GM19372 (cell line): Measurements from ENCODE around the gene ARL4D.
"Not testable (repeated sequence)": the region's sequence is repeated elsewhere in the genome, so short reads cannot be mapped to it uniquely, and the experiment has no call there.

Source experiments
- ATAC-seq: cut with Tn5 transposase; IDR thresholded peaks from one replicate; pipeline ENCODE4 v1.9.1; 2021; ENCODE audit warnings: mild to moderate bottlenecking, low read depth, moderate library complexity; ENCODE audit not compliant: unreplicated experiment

ARL4D gene, protein sequence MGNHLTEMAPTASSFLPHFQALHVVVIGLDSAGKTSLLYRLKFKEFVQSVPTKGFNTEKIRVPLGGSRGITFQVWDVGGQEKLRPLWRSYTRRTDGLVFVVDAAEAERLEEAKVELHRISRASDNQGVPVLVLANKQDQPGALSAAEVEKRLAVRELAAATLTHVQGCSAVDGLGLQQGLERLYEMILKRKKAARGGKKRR

DNA sequence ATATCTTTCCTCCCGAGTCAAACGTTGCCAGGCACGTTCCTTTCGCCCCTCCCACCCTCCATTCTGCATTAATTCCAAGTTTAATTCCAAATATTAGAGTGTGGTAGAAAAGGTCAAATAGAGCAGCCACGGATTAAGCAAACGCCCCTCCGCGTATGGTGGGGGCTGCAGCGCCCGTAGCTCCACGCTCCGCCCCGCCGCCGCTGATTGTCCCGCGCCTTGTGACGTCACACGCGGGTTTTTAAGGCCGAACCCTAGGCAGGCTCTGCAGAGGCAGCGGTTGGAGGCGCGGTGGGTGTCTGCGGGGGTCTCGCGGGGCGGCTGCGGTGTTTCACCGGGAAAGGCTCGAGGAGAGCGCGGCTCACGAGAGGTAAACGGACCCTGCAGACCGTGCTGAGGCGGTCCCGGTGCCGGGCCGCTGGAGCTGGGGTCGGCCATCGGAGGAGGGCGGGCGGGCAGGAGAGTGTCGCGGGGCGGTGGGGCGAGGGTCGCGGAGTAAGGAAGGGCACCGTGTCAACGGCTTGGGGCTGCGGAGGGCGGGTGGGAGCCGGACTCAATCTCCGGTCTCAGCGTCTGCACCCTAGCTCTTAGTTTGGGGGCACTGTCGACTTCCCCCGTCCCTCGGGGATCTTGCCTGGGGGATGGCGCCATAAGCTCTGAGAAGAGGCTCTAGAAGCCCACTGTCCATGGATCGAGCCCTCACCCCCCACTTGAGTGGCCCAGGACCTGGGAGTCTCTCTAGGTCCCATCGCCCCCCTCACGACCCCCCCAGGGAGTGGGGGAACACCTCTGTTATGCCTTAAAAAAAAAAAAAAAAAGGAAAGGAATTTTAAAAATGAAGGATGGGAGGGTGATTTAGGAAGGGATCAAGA, at the start of gene ARL4D:
Gene ARL4D (plus strand): TSS at position 270 of the 872 bp plus-strand sequence. CDS start 740 bp downstream, outside the sequence.
- no peak for ATAC-seq

DNA sequence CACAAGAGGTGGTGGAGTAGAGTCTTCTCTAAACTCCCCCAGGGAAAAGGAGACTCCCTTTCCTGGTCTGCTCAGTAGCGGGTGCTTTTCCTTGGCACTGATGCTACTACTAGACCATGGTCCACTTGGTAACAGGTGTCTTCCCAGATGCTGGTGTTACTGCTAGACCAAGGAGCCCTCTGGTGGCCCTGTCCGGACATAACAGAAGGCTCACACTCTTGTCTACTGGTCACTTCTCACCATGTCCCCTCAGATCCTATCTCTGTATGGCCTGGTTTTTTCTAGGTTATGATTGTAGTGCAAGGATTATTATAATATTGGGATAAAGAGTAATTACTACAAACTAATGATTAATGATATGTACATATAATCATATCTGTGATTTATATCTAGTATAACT, 49.7 kb upstream of the ARL4D start:
- no peak for ATAC-seq

DNA sequence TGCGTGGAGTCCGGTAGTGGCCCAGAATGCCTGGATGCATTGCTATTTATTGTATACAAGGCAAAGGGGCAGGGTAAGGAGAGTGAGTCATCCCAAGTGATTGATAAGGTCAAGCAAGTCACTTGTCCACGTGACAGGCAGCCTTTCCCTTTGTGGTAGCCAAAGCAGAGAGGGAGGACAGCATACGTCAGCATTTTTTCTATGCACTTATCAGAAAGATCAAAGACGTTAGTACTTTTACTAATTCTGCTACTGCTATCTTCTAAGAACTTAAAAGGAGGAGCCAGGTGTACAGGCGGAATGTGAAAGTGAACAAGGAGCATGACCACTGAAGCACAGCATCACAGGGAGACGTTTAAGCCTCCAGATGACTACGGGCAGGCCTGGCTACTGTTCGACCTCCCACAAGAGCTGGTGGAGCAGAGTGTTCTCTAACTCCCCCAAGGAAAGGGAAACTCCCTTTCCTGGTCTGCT, 47.9 kb upstream of the ARL4D start:
- no peak for ATAC-seq

DNA sequence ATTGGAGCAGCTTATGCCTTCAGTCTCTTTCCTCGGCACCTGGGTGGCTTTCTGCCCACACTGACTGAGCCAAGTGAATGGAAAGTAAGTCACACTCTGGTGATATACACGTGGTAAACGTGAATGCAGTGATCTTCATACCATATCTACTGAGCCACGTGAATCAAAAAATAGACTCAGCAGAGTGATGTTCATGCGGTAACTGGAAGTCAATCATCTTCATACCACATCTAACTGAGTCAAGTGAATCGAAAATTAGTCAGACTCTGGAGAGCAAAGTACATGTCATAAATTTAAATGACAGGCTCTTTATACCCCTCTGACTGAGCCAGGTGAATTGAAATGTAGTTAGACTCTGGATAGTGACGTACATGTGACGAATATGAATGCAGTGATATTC, 47.1 kb upstream of the ARL4D start:
- ATAC-seq, result no peak

DNA sequence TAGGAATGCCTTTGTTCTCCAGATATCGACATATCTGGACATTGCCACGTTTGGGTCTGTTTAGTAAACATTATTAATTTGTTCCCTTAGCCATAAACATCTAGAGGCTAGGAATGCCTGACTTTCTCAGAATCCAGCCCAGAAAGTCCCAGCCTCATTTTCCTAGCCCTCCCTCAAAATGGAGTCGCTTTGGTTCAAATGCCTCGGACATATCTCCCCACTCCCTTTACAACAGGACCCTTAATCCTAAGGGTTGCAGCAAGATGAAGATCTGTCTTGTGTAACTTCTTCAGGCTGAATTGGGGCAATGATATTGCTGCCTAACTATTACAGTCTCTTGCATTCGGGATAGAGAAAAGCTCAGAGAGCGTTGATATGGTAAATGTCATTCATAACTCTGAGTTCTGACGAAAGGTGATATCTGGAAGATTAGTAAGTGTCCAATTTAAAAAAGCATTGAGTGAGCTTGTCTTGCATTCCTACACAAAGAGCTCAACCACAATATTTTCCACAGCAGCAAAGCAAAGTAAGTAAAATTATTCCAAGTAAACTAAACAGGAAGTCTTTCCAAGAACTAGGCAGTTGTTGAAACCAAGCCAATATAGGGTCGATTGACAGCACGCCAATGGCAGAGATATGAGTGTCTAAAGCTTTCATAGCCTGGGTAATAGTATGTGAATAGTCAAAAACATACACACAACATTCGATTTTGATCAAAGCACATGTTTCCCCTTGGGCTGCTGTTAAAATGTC, 46.0 kb upstream of the ARL4D start:
- ATAC-seq, result no peak

DNA sequence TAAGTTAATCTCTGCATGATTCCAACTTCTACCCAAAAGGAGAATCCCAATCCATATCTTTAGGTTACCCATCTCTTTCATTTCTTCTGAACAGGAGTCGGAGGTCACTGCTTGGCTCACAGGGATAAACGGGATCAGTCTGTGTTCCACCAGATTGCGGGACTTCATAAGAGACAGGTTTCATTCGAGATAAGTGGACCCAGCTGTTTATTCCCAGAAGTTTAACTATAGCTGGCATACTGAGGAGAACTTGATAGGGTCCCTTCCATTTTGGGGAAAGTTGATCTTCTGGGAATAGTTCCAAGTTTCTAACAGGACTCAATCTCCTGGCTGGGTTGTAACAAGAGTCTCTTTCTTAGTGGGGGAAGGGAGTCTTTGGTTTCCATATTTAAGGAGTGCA, 45.4 kb upstream of the ARL4D start:
- no peak for ATAC-seq

DNA sequence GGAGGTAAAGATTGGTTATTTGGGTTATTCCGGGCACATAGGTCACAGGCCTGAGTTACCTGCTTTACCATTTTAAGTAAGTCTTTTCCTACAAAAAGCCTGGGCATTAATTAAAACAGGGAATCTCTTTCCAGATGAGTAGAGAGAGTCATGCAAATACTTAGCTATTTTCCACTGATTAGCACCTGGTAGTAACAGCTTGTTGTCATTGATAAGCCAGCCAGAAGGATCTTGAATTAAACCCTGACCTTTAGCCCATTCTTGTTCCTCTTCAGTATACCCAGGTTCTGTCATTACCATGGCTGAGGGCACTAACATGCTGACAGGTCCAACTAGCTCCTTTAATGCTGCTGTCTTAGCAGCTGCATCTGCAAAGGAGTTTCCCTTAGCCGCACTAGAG, 44.4 kb upstream of the ARL4D start:
- ATAC-seq, result no peak

DNA sequence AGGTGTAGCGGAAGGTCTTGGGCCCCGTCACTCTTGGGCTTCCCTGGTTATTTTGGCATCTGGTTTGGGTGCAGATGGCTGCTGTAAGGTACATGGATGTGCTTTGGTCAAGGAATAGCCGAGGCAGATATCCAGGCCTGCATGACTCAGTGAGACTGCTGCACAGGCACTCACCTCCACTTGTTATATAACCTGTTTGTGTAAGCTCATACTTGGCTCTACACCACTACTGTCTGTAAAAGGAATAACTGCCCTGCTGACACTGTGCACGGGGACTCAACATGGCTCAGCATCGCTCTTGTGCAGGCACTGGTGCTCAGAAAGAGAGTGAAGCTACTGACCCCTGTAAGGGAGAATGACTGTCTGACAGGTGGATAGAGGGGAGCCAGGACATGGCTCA, 42.3 kb upstream of the ARL4D start:
- no peak for ATAC-seq

DNA sequence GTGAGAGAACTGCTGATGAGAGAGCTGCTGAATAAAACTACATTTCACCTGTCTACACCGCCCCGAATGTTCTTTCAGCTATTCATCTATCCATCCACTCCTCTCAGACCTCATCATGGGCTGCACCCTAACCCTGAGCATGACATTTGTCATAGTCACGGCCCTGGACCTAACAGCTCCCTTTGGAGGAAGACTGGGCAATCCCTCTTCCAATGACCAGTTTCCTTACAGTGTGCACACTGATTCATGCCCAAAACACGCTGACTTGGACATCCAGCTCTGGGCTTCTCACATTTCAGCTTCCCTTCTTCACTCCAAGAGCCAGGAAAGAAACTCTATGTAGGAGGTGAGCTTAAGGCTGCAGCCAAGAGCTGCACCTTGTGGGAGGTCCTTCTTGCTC, 41.8 kb upstream of the ARL4D start:
- ATAC-seq, result no peak

DNA sequence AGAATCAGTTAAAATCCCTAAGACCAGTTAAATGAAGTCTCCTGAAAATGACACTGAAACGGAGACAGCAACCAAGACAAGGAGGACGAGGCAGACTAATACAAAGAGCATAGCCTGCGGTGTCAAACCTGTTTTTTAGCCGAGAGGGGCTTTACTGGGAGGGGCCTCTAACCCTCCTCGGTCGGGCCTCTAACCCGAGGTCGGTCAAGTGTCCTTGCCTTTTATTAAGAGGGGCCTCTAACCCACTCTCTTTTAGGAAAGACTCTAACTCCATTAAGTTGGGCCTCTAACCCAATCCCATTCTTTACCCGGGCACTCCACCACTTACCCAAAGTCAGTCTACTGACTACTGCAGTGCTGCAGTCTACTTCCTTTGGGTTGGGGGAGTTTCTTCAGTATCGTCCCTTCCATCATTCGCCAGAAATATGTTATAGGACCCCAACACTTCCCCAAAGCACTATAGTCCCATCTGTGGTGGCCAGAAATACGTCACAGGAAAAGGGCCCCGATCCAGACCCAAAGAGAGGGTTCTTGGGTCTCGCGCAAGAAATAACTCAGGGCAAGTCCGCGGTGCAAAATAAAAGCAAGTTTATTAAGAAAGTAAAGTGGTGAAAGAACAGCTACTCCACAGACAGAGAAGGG, 39.2 kb upstream of the ARL4D start:
- ATAC-seq, result no peak

DNA sequence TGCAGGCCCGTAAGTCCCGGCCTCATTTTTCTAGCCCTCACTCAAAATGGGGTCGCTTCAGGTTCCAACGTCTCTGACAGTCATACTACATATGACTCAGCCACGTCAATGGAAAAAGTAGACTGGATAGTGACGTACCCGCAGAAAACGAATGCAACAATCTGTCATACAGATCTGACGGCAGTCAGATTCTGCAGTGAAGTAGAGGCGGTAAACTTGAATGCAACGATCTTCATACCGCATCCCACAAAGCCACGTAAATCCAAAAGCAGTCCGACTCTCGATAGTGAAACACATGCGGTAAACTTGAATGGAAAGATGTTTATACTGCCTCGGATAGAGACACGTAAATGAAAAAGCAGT, 38.4 kb upstream of the ARL4D start:
- peak; percentile 21 for ATAC-seq

DNA sequence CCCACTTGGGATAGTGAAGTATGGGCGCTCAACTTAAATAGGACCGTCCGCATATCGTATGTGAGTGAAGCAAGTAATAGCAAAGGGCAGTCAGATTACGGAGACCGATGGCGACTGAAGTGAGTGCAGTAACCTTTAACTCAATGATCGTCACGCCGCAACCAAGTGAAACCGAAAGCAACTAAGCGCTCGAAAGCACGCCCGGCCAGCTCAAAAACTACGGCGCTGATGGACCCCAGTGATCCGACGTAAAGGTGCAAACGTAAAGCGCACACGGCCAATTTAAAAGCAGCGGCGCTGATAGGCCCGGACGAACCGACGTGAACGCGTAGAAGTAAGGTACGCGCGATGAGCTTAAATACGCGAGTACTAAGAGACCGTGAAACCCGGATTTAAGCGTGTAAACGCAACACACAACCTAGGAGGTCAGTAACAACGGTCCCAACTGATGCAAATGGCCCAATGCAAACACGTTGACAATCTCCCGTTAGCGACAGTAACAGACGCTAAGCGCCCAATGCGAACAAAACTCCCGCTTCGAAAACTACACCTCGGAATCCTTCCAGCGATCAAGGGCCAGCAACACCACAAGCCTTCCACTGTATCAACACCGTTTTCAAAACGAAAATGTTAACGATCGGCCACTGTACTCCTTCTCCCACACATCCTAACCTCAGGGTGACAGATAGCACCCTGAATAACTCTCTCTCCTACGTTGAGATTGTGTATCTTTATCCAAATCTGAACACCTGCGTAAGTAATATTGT, 37.9 kb upstream of the ARL4D start:
- ATAC-seq, result peak; percentile 75

DNA sequence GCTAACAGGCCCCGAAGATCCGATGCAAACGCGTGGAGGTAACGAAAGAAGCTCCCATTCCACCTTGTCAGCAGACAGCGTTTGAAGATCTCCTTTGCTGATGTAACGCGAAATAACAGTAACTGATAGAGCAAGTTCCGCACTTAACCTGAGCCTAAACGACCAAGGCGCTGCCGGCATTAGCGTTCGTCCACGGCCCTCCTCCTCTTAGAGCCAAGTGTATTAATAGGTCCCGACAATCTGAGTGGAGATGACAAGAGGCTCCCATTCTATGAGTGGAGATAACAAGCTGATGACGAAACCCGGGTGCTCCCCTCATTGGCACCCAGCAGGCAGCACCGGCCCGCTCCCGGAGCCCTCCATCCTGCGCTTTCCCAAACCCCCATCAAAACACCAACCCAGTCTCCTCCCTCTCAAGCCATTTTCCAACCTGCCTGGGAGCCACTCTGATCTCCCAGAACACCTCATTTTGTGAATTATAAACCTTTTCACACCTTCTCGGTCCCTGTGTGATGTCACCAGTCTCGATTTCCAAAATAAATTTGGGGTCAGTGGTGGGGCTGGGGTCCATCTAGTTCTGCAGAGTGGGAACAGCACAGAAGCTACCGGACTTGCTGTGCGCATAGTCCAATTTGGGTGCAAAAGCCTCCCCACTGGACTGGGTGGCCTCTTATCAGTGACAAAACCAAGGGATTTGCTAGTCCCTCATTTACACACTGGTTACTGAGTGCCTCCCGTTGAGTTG, 35.4 kb upstream of the ARL4D start:
- no peak for ATAC-seq

DNA sequence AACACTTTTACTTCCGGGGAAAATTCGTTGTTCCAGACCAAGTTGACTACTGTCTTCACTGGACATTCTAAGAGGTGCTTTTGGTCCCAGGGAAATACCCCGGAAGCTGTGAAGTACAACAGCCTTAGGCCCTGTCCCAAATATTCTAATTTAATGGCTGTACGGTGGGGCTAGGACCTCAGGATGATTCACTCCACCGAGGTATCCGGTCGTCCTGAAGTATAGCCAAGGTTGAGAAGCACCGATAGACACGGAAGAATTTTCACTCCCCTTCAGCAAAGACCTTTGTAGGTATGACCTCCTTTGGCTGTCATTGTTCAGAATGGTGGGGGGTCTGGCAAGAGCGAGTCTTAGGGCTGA, 34.9 kb upstream of the ARL4D start:
- ATAC-seq, result no peak

DNA sequence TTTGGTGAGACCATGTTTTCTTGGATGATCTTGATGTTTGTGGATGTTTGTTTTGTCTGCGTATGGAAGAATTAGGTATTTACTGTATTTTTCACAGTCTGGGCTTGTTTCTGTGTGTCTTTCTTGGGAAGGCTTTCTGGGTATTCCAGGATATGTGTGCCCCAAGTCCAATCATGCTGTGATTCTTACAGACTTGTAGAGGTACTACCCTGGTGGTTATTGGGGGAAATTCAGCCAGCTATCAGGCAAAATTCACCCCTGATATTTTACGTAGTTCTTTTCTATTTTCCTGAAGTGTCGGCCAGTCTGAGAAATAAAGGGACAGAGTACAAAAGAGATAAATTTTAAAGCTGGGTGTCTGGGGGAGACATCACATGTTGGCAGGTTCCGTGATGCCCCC, 33.4 kb upstream of the ARL4D start:
- no peak for ATAC-seq

DNA sequence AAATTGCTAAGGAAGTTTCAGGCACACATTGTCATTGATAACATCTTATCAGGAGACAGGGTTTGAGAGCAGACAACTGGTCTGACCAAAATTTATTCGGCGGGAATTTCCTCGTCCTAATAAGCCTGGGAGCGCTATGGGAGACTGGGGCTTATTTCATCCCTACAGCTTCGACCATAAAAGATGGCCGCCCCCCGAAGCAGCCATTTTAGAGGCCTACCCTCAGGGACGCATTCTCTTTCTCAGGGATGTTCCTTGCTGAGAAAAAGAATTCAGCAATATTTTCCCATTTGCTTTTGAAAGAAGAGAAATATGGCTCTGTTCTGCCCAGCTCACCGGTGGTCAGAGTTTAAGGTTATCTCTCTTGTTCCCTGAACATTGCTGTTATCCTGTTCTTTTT, 32.9 kb upstream of the ARL4D start:
- not testable (repeated sequence) for ATAC-seq

DNA sequence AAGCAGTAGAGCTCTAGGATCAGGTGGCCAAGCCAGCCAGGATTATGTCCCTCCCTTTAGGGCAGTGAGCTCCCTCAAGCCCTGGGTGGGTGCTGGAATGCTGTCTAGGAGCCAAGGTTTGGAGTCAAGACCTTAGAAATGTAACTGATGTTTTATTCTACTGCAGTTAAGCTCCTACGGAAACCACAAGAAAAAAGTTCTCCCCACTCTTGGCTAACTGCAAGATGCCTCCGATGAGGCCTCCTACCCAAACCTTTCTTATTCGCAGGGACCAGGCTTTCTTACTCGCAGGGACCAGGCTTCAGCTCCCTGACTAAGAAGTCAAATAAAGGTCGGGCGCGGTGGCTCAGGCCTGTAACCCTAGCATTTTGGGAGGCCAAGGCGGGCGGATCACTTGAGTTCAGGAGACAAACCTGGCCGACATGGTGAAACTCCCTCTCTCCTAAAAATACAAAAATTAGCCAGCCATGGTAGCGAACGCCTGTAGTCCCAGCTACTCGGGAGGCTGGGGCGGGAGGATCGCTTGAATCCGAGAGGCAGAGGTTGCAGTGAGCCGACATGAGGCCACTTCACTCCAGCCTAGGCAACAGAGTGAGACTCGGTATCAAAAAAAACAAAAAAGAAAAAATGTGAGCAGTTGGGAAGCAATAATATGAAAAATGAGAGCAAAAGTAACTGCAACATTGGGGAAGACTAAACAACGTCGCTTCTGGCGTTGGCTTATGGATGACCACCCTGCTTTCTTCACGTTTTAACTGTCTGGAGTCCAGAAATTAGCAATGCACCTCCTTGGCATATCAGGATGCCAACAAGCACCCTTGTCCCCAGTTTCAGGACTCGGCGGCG, 31.7 kb upstream of the ARL4D start:
- peak; percentile 3 for ATAC-seq

DNA sequence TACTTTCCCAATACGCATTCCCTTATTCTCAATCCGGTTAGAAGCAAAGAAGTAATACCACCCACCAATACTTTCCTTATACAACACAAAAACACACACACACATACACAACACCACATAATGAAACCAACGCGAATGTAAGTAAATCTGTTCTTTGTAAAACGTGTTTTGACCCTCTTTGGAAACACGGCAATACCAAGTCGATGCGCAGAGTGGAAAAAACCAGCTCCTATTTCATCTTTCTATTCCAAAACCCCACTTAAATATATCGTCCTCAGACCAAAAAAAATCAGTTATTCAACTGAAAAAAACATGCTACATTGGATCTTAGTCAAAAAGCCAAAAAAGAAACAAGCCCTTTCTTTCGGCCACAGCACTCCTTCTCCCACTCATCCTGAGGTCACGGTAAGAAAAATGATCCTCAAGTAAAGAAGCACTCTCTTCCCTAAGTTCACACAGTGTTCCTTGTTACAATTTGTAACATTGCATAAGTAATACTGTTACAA, 31.0 kb upstream of the ARL4D start:
- peak; percentile 50 for ATAC-seq
